ENCODE data around the gene HES4.

The HES4 gene

DNA sequence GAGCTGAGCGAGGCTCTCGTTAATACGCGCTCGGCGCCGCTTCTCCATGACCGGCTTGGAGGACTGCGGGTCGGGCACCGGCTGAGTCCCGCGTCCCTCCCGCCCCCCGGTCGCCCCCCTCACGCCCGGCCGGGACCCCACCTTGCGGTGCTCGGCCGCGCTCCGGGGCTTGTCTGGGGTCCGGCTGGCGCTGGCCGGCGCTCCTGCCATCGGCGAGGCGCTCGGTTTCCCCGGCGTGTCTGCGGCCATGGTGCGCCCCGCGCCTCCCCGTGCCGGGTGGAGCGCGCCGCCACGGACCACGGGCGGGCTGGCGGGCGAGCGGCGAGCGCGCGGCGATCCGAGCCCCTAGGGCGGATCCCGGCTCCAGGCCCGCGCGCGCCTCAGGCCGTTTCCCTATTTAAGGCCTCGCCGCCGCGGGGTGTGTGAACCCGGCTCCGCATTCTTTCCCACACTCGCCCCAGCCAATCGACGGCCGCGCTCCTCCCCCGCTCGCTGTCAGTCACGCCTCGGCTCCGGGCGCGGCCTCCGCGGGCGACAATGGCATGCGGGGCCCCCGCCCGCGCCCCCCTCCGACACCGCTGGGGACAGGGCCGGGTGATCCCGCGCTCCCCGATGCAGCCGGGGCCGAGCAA, at the start of gene HES4:
HES4 (minus strand) TSS at position 373 of the 632 bp plus-strand sequence; CDS start at position 249, 124 bp downstream.
- peak; percentile 91 for DNase-seq (ENCODE audit: low spot score)

GRCh38 chr1:1048765-1049164, 48.9 kb upstream of the HES4 start:
- DNase-seq (ENCODE audit: low spot score) = no peak

DNA sequence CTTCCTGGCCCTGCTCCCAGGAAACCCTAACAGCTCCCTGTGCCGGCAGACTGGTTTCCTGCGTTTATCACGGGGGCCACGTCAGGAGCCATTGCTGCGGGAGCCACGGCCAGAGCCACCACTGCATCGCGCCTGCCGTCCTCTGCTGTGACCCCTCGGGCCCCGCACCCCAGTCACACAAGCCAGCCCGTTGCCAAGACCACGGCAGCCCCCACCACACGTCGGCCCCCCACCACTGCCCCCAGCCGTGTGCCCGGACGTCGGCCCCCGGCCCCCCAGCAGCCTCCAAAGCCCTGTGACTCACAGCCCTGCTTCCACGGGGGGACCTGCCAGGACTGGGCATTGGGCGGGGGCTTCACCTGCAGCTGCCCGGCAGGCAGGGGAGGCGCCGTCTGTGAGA, 48.1 kb upstream of the HES4 start:
- no peak for DNase-seq (ENCODE audit: low spot score)

DNA sequence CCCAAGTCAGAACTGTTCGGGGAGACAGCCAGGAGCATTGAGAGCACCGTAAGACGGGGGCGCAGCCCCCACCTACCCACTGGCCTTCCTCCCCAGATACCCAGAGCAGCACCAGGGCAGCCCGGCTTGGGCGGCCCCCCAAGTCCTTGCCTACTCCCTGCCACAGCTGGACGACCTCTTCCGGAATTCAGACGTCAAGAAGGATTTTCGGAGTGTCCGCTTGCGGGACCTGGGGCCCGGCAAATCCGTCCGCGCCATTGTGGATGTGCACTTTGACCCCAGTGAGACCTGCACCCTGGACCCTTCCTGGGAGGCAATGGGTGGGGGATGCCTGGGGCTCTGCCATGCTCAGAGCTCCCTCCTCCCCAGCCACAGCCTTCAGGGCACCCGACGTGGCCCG, 47.5 kb upstream of the HES4 start:
- DNase-seq (ENCODE audit: low spot score) = no peak

- DNase-seq (ENCODE audit: low spot score) = no peak
Observed at GRCh38 chr1:1046767-1047166, 46.9 kb upstream of the HES4 start.

DNA sequence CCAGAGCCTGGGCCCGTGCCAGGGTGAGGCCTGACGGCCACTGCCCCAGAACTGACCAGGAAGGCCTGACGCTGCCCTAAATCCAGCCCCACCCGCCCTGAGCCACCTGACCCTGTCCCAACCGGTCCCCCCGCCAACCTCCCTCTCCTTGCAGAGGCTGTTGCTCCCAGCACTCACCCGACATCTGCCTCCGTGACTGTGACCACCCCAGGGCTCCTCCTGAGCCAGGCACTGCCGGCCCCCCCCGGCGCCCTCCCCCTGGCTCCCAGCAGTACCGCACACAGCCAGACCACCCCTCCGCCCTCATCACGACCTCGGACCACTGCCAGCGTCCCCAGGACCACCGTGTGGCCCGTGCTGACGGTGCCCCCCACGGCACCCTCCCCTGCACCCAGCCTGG, 46.3 kb upstream of the HES4 start:
- DNase-seq (ENCODE audit: low spot score) = no peak

DNA sequence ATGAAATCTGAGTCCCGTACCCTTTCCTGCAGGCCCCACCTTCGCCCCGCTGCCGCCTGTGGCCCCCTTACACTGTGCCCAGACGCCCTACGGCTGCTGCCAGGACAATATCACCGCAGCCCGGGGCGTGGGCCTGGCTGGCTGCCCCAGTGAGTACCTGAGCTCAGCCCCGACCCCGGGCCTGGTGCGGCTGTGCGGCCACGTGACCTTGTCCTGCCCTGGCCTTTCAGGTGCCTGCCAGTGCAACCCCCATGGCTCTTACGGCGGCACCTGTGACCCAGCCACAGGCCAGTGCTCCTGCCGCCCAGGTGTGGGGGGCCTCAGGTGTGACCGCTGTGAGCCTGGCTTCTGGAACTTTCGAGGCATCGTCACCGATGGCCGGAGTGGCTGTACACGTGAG, 45.2 kb upstream of the HES4 start:
- DNase-seq (ENCODE audit: low spot score) = no peak

DNA sequence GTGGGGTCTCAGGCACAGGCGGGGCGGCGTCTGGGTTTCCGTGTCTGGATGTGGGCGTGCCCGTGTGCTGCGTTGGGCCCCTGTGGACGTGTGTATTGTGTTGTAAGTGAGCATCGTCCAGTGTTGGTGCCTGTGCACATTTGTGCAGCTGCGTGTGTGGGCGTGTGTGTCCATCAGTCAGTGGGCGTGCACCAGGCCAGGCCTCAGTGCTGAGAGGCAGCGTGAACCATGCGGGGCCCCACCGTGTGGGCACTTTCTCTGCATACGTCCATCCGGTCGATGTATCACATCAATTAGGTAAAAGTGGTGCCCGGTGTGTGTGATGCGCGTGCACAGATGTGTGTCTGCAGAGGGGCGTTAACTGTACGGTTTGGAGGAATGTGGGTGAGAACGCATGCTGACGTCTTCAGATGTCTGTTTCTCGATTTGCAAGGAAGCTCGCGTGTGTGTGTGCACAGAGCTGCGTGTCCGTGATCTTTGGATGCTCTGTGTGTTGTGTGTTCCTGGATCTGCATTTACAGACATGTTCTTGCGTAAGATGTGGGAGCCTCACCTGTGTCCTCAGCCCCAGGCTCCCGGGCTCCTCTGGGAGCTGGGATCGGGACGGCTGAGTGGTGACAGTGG, 44.7 kb upstream of the HES4 start:
- no peak for DNase-seq (ENCODE audit: low spot score)

DNA sequence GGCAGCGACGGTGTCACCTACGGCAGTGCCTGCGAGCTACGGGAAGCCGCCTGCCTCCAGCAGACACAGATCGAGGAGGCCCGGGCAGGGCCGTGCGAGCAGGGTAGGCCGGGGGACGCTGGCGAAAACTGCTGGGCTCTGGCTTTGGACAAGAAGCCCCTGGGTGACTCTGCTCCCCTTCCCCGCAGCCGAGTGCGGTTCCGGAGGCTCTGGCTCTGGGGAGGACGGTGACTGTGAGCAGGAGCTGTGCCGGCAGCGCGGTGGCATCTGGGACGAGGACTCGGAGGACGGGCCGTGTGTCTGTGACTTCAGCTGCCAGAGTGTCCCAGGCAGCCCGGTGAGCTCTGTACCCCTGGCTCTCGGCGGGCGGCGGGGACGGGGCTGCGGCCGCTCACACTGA, 44.0 kb upstream of the HES4 start:
- no peak for DNase-seq (ENCODE audit: low spot score)

- DNase-seq (ENCODE audit: low spot score) = no peak
Observed at GRCh38 chr1:1043411-1043810, 43.5 kb upstream of the HES4 start.

- DNase-seq (ENCODE audit: low spot score) = no peak
Observed at GRCh38 chr1:1042835-1043234, 42.9 kb upstream of the HES4 start.

GRCh38 chr1:1041873-1042272, 42.0 kb upstream of the HES4 start:
- no peak for DNase-seq (ENCODE audit: low spot score)

DNA sequence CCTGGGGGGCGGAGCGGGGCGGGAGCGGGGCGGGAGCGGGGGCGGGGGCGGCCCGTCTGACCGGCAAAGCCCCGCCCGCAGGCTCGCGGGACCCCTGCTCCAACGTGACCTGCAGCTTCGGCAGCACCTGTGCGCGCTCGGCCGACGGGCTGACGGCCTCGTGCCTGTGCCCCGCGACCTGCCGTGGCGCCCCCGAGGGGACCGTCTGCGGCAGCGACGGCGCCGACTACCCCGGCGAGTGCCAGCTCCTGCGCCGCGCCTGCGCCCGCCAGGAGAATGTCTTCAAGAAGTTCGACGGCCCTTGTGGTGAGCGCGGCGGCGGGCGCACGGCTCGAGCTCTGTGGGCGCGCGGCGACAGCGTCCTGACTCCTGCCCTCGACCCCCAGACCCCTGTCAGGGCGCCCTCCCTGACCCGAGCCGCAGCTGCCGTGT, 41.2 kb upstream of the HES4 start:
- no peak for DNase-seq (ENCODE audit: low spot score)

DNA sequence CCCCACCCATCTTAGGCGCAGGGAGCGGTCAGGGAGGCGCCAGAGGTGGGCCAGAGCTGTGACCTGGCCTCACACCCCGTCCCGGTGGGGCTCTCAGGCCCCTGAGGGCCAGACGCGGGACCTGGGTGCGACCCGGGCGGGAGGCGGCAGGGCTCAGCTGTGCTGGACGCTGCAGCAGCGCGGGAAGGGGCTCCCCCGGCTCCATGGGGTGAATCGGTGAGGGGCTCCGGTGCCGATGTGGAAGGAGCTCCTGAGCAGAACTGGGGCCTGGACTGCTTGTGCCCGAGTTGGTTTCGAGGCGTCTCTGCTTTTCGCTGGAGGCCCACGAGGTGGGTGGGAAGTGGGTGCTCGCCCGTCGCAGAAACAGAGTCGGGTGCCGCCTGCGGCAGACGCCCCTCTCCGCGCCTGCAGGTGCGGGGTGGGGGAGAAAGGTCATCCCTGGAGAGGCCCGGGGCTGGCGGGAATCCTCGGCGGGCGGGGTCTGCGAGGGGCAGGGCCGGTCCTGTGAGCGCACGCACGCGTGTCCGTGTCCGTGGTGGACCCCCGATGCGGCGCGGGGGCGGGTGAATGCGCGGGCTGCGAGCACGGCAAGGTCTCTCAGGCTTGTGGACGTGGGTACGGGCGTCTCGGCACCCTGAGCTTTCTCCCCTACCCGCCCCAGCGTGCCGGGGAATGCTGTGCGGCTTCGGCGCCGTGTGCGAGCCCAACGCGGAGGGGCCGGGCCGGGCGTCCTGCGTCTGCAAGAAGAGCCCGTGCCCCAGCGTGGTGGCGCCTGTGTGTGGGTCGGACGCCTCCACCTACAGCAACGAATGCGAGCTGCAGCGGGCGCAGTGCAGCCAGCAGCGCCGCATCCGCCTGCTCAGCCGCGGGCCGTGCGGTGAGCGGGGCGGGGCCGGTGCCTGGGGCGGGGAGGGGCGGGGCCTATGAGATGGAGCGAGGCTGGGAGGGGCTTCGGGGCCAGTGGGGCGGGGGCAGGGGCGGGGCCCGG, 40.4 kb upstream of the HES4 start:
- DNase-seq (ENCODE audit: low spot score) = peak; percentile 94

GRCh38 chr1:1039145-1039910, 39.4 kb upstream of the HES4 start:
- DNase-seq (ENCODE audit: low spot score) = no peak

DNA sequence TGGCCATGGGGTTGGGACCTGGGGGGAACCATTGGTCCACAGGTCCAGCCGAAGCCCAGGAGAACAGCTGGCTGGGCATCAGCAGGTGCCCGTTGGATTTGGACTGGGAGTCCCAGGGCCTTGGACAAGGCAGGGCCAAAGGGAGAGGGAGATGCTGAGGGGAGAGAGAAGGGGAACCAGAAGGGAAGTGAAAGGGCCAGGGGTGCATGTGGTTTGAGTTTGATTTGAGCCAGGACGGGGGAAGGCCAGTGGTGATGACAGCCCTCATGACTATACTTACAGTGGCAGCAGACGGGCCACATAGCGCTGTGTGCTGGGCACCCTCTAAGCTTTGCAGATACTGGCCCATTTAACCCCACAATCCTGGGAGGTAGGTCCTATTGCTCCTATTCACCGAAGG, 38.8 kb upstream of the HES4 start:
- DNase-seq (ENCODE audit: low spot score) = no peak

GRCh38 chr1:1037366-1038327, 37.8 kb upstream of the HES4 start:
- no peak for DNase-seq (ENCODE audit: low spot score)

DNA sequence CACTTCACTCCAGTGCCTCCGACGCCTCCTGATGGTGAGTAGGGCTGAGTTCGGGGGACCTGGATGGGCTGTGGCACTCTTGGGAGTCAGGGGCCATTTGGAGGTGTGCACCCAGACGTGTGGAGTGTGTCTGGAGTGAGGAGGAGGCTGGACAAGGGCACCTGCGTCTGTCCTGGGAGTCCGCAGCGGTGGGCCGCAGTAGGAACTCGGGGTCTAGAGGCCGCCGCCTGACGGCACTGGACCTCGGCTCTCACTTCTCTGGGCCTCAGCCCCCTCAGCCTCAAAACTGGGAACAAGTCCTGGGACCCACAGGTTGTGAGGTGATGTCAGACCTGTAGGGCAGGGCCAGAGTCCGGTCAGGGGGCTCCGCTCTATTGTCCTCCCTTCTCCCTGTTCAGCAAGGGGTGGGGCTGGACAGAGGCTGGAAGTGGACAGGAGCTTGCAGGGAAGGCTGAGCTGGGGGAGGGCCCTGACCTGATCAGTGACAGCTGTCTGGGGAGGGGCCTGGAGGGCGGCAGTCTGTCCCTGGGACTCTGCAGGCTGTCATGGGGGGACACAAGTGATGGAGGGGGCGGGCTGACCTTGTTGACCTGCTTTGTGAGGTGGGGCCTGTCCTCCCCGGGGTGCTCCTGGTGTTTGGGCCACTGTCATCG, 35.5 kb upstream of the HES4 start:
- no peak for DNase-seq (ENCODE audit: low spot score)

DNA sequence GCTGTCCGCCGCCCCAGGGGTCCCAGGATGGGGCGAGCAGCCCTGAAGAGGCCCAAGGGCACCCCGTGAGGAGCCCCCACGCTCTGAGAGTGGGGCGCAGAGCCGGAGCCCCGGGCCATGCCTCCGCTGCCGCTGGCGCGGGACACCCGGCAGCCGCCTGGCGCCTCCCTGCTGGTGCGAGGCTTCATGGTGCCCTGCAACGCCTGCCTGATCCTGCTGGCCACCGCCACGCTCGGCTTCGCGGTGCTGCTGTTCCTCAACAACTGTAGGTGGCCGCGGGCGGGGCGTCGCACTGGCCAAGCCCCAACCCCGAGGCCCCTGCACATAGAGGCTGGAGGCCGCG, 34.5 kb upstream of the HES4 start:
- no peak for DNase-seq (ENCODE audit: low spot score)

DNA sequence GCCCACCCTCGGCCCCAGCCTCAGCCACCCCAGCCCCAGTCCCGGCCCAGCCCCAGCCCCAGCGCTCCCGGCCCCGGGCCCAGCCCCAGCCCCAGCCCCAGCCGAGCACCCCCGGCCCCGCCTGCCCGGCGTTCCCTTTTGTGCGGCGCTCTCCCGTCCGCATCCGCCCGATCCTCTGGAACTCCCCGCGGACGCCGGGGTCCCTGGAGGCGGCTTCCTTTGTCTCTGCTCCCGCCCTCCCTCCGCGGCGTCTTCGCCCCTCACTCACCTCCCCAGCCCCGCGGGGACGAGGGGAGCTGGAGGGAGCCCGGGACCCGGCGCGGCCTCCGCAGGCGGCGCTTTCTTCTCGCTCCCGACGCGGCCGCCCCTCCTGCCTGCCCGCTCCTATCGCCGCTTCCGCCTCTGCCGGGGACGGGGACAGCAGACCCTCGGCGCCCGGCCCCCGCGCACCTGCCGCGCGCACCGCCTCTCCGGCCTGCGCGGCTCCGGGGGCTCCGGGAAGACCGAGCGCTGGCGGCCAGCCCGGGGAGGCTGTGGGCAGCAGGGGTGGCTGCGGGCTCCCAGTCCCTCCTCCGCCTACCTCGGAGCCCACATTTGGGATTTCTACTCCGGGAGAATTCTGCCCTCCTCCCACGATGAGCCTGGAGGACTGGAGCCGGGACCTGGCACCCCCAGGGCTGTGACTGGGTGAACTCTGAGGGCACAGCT, 34.0 kb upstream of the HES4 start:
- DNase-seq (ENCODE audit: low spot score) = no peak
